MCF 10A (cell line): ENCODE measurements around the gene GLIS2. TPM values are rescaled to one million over a fixed set of nuclear protein-coding genes. Genes with fewer than 3 reads are reported as not detected.

ENCODE experiments used
- BruUV-seq: library from RNA; stranded (reverse); fragments of 400-500 nt; replicated peaks from 2 replicates; lab custom pipeline; 2021; lab: Mats Ljungman, UMichigan
- CTCF ChIA-PET: fragments of 300-600 bp; sonication (Branson Sonifier 250); formaldehyde crosslinking; extraction: SDS; loops from one replicate; lab custom pipeline; 2021; ENCODE audit warnings: antibody characterized with exemption, inconsistent platforms; lab: Yijun Ruan, JAX
- POLR2A ChIA-PET: fragments of 300-600, 350-650 bp; sonication (Branson Sonifier 250); formaldehyde crosslinking; extraction: SDS; loops from one replicate; lab custom pipeline; 2020; ENCODE audit warnings: antibody characterized with exemption, inconsistent platforms; lab: Yijun Ruan, JAX
- DNase-seq: peaks from one replicate; pipeline ENCODE4 v3.0.0-alpha.2; 2018; ENCODE audit not compliant: unreplicated experiment
- H3K27ac Mint-ChIP-seq: one replicate; pipeline ENCODE4 v1.8.0; 2022; ENCODE audit warnings: mild to moderate bottlenecking, low read depth, mixed read lengths; ENCODE audit not compliant: unreplicated experiment
- H3K27me3 Mint-ChIP-seq: one replicate; pipeline ENCODE4 v1.8.0; 2022; ENCODE audit warnings: mixed read lengths; ENCODE audit not compliant: insufficient read depth, unreplicated experiment
- H3K36me3 Mint-ChIP-seq: one replicate; pipeline ENCODE4 v1.8.0; 2022; ENCODE audit warnings: mild to moderate bottlenecking, moderate library complexity, mixed read lengths; ENCODE audit not compliant: insufficient read depth, unreplicated experiment
- H3K4me1 Mint-ChIP-seq: one replicate; pipeline ENCODE4 v1.8.0; 2022; ENCODE audit warnings: mixed read lengths; ENCODE audit not compliant: insufficient read depth, unreplicated experiment
- H3K4me3 Mint-ChIP-seq: one replicate; pipeline ENCODE4 v1.8.0; 2022; ENCODE audit warnings: mild to moderate bottlenecking, moderate library complexity, mixed read lengths; ENCODE audit not compliant: unreplicated experiment
- H3K9me3 Mint-ChIP-seq: one replicate; pipeline ENCODE4 v1.8.0; 2022; ENCODE audit warnings: mixed read lengths; ENCODE audit not compliant: unreplicated experiment
- intact Hi-C: fragments of 100-400 bp; cut with micrococcal nuclease; formaldehyde crosslinking; loops from 2 replicates; pipeline ENCODE4 v1.14.1; 2022
- total RNA-seq: library from RNA; stranded (reverse); gene quantifications from 2 replicates; pipeline ENCODE4 v1.2.3, GENCODE V29; 2022
- TF ChIP-seq, protein P1 (sequence below): fragments of 200-600 bp; IDR thresholded peaks from one replicate; pipeline ENCODE4 v1.8.0; 2022; ENCODE audit warnings: antibody characterized with exemption, mild to moderate bottlenecking; ENCODE audit not compliant: unreplicated experiment

GLIS2 gene
- total RNA-seq, 1 experiment from 2014 or later: 14.7 TPM

DNA sequence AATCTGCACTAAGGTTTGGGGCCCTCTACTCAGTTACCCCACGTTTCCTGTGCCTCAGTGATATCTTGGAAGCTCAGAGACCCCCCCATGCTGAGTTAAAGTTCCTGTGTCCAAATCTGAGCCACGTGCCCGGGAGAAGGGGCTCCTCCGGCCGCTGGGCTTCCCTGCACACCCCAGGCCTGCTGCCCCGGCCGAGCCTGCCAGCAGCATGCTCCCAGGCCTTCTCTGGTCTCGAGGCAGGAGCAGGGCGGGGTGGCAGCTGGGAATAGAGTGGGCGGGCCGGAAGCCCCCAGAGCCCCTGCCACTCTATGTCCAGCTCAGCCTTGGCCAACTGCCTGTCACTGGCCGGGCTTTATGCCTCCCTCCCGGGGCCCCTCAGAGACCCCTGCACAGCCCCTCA is 50.1 kb downstream of the GLIS2 start:
- DNase-seq: no peak
- peaks cover 9% of the 10 kb centered on the region for H3K4me1 Mint-ChIP-seq
- H3K36me3 Mint-ChIP-seq: no peaks in the 10 kb centered on the region
- H3K27me3 Mint-ChIP-seq: no peaks in the 10 kb centered on the region
- H3K4me3 Mint-ChIP-seq: no peak overlapping the region
- intact Hi-C loops: no loop called here
- no TSS peak for BruUV-seq
- TF ChIP-seq, protein P1, sequence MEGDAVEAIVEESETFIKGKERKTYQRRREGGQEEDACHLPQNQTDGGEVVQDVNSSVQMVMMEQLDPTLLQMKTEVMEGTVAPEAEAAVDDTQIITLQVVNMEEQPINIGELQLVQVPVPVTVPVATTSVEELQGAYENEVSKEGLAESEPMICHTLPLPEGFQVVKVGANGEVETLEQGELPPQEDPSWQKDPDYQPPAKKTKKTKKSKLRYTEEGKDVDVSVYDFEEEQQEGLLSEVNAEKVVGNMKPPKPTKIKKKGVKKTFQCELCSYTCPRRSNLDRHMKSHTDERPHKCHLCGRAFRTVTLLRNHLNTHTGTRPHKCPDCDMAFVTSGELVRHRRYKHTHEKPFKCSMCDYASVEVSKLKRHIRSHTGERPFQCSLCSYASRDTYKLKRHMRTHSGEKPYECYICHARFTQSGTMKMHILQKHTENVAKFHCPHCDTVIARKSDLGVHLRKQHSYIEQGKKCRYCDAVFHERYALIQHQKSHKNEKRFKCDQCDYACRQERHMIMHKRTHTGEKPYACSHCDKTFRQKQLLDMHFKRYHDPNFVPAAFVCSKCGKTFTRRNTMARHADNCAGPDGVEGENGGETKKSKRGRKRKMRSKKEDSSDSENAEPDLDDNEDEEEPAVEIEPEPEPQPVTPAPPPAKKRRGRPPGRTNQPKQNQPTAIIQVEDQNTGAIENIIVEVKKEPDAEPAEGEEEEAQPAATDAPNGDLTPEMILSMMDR: no peak
- ChIA-PET CTCF (interaction anchor here (0.6 to 14.1 kb wide), 3 partner anchors 9 to 683 kb away, joined by 3 to 263 read pairs (median 4); no protein-coding TSS in a partner anchor), POLR2A (no interaction called here)
- H3K27ac Mint-ChIP-seq: no peak overlapping the region
- H3K9me3 Mint-ChIP-seq: no peaks in the 10 kb centered on the region

- DNase-seq: no peak
- Mint-ChIP-seq H3K4me1 (peaks cover 9% of the 10 kb centered on the region), H3K27me3 (no peaks in the 10 kb centered on the region), H3K36me3 (no peaks in the 10 kb centered on the region), H3K4me3 (no peak overlapping the region), H3K9me3 (no peaks in the 10 kb centered on the region), H3K27ac (peak overlapping the region; percentile 16)
- BruUV-seq: no TSS peak
- TF ChIP-seq, protein P1: no peak
- intact Hi-C loops: no loop called here
- ChIA-PET CTCF (interaction anchor here (14.1 kb wide), 1 partner anchor 34 kb away, joined by 263 read pairs; no protein-coding TSS in a partner anchor), POLR2A (interaction anchor here (0.5 kb wide), 1 partner anchor 819 kb away, joined by 3 read pairs; no protein-coding TSS in a partner anchor)
Measured at GRCh38 chr16:4367393-4367856, 51.6 kb downstream of the GLIS2 start.

DNA sequence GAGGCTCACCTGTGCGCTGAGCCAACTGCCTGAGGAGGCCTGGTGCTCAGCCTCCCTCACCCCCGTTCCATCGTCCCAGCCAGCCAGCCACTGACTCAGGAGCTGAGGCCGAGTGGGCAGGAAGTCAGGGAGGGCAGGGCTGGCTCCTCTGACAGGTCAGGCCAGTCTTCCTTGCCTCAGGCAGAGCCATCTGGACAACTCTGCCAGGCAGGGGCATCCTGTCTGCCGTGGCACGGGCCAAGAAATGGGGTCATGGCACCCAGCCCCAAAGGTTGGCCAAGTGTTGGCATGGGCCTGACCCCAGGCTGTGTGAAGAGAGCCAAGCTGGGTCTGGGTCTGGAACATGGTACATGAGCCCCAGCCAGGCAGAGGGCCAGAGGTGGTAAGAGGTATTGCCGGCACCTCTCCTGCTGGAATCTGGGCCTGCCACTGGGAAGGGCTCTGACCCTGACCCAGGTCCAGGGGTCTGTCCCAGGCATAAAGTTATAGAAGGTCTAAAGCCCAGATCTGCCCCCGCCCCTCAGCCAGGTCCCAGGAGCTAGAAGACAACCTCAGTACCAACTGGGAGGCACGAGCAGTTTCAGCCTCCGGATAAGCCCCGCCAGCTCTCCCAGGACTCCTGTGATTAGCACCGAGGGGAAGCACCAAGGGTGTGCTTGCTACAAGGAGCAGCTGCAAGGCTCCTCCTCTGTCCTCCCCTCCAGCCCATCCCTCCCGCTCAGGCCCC is 53.3 kb downstream of the GLIS2 start:
- POLR2A ChIA-PET: interaction anchor here (1.2 to 1.6 kb wide), 3 partner anchors 8 to 17 kb away, joined by 3 to 5 read pairs (median 4); no protein-coding TSS in a partner anchor
- Mint-ChIP-seq H3K27me3 (no peaks in the 10 kb centered on the region), H3K36me3 (no peaks in the 10 kb centered on the region), H3K9me3 (no peaks in the 10 kb centered on the region), H3K4me3 (no peak overlapping the region), H3K27ac (no peak overlapping the region), H3K4me1 (peaks cover 15% of the 10 kb centered on the region)
- TF ChIP-seq, protein P1: no peak
- CTCF ChIA-PET: interaction anchor here (0.6 to 14.1 kb wide), 7 partner anchors 10 to 1406 kb away, joined by 3 to 263 read pairs (median 4); no protein-coding TSS in a partner anchor
- BruUV-seq: no TSS peak
- peak; percentile 88 for DNase-seq
- intact Hi-C loops: no loop called here

DNA sequence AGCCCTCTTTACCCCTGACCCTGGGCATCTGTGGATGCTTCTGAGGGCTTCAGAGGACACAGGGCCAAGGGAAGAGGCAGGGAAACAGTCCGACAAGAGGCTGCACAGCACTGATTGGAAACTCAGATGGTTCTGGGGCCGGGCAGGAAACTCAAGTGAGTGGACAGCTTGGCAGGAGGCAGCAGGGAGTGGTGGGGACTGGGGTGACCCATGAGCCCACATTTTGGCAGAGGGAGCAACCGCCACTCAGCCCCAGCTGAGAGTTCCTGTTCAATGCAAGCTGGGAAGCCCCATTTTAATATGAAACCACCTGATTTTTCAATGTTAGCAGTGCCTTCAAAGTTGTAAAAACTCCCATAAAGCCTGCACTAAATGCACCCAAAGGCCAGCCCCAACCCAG is 54.3 kb downstream of the GLIS2 start:
- H3K4me3 Mint-ChIP-seq: no peak overlapping the region

More for the DNA sequence above, 54.3 kb downstream of the GLIS2 start:
- Mint-ChIP-seq H3K4me1 (peaks cover 15% of the 10 kb centered on the region), H3K36me3 (no peaks in the 10 kb centered on the region), H3K27me3 (no peaks in the 10 kb centered on the region), H3K27ac (no peak overlapping the region), H3K9me3 (no peaks in the 10 kb centered on the region)
- intact Hi-C loops: no loop called here
- CTCF ChIA-PET: interaction anchor here (0.6 to 14.1 kb wide), 5 partner anchors 11 to 164 kb away, joined by 3 to 263 read pairs (median 3); no protein-coding TSS in a partner anchor
- TF ChIP-seq, protein P1: no peak
- DNase-seq: no peak
- POLR2A ChIA-PET: interaction anchor here (1.3 to 1.6 kb wide), 2 partner anchors 7 to 10 kb away, joined by 3 to 4 read pairs; no protein-coding TSS in a partner anchor
- no TSS peak for BruUV-seq
